Endothelial cell of hepatic sinusoid (primary cell): ENCODE results near the gene SLC66A3.
"Not testable (repeated sequence)": the region's sequence is repeated elsewhere in the genome, so short reads cannot be mapped to it uniquely, and the experiment has no call there.

Experiments used
- in situ Hi-C: cut with HindIII; loops from 2 replicates; pipeline ENCODE4 v1.10.0; 2017; ENCODE audit warnings: low sequenced_read_pairs

Gene SLC66A3

DNA sequence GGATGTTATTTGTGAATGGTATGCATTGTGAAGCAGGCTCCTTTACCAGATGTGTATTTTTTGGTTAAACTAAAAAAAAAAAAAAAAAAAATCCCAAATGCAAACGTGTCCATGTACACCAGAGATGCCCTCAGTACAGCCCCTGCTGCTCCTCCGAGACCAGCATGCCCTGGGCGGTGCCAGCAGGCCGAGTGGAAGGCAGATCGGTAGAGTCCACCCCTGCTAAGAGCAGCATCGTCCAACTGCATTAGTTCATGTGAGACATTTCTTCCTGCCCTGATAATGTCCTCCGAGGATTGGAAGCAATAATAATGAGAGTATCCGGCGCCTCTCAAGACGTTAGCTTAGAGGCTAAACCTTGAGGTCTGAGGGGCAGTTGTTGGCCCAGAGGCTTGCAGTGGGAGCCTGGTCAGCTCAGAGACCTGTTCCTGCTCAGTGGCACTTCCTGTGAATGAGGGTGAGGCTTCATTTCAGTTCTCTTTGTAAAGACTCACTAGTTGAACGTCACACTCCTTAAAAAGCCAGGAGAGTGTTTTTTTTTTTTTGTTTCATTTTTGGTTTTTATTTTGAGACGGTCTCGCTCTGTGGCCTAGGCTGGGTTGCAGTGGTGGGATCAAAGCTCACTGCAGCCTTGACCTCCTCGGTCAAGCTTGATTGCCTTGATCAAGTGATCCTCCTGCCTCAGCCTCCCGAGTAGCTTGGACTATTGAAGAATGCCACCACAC lies 5.6 kb downstream of the SLC66A3 start:
- in situ Hi-C loops = loop anchor here (5.0 kb wide), 1 partner anchor 46 kb away; no protein-coding TSS in a partner anchor

- in situ Hi-C loops = loop anchor here (5.0 kb wide), 1 partner anchor 46 kb away; no protein-coding TSS in a partner anchor
Observed at GRCh38 chr2:11161747-11162146, 6.5 kb downstream of the SLC66A3 start.

DNA sequence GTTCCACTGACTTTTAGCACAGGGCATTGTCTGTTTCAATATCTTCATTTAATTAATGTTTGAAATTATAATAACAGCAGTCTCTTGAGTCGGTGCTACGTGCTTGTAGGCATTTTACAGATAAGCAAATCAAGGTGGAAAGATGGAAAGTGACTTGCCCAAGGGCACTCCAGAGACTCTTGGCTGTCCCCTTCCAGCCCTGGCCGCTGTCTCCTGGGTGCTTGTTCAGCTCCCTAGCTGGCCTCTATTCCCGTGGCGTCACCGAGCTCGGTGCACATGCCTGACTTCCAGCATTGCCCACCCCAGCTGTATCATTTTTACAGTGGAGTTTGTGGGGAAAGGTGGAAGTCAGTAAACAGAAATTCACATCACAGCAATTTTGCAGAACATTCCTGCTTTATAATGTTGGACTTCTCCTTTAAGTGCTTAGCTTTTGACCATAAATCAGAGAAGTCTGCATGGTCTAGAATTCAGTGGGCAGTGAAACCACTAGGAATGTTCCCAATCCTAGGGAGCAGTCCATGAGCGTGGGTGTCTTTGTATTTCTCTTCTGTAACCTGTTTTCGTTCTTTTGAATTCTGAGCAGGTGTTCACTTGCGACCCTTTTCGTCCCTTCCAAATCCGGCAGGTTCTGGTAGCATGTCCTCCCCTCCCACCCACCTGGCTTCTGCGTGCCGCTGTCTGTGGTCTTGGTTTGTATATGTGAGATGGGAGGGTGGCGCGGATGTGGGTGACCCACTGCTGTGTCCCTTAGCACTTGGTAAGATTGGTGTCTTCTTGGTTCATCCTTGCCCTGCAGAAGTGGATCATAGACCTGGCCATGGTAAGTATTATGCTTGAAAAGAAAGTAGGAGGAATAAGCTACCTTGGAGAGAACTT lies 8.4 kb downstream of the SLC66A3 start:
- in situ Hi-C loops = loop anchor here (5.0 kb wide), 1 partner anchor 44 kb away; no protein-coding TSS in a partner anchor

GRCh38 chr2:11165046-11165445 lies 9.8 kb downstream of the SLC66A3 start:
- in situ Hi-C loops = not testable (repeated sequence)

GRCh38 chr2:11166476-11166875 lies 11.2 kb downstream of the SLC66A3 start:
- in situ Hi-C loops = no loop called here

GRCh38 chr2:11168488-11168887 lies 13.2 kb downstream of the SLC66A3 start:
- in situ Hi-C loops = no loop called here

GRCh38 chr2:11169333-11169732 lies 14.1 kb downstream of the SLC66A3 start:
- in situ Hi-C loops = no loop called here

GRCh38 chr2:11174222-11174621 lies 19.0 kb downstream of the SLC66A3 start:
- in situ Hi-C loops = no loop called here

DNA sequence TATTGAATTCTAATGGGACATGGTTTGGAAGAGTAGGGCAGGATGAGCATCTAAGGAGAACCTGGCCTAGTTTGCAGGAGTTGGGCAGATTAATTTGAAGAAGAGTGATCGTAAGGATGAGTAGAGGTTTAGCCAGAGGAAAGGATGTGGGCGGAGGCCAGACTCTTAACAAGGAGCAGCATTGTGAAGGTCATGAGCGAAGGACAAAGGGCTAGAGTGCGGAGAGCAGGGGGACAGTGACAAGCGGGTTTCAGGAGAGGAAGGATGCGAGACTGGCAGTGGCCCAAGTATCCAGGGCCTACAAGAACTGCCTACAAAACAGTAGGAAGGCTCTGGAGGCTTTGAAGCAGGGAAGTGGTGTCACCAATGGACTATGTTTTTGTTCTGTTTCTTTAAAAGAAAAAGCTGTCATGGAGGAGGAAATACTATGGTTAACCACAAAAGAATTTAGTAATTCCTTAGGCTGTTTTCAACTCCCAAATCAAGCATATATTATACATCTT lies 20.1 kb downstream of the SLC66A3 start:
- in situ Hi-C loops = no loop called here

GRCh38 chr2:11177871-11178690 lies 22.8 kb downstream of the SLC66A3 start:
- in situ Hi-C loops = no loop called here

- in situ Hi-C loops = no loop called here
Observed at GRCh38 chr2:11179196-11179595, 23.9 kb downstream of the SLC66A3 start.

- in situ Hi-C loops = no loop called here
Observed at GRCh38 chr2:11179899-11180298, 24.6 kb downstream of the SLC66A3 start.

GRCh38 chr2:11180653-11181052 lies 25.4 kb downstream of the SLC66A3 start:
- in situ Hi-C loops = no loop called here

DNA sequence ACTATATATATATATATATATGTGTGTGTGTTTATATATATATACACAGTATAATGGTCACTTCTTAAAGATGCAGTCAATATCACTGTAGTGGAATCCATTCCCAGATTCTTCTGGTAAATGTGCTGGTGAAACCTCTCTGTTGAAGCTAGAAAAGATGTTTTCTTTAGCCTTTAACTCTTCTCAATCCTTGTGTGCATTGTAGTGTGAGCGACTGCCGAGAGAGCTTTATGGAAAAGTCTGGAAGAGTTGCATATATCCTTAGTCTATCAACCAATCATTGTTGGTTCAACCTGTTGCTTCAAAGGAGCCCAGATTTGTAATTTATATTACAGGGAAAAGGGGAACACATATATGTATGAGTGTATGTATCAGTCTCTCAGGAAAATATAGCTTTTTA lies 27.7 kb downstream of the SLC66A3 start:
- in situ Hi-C loops = no loop called here

DNA sequence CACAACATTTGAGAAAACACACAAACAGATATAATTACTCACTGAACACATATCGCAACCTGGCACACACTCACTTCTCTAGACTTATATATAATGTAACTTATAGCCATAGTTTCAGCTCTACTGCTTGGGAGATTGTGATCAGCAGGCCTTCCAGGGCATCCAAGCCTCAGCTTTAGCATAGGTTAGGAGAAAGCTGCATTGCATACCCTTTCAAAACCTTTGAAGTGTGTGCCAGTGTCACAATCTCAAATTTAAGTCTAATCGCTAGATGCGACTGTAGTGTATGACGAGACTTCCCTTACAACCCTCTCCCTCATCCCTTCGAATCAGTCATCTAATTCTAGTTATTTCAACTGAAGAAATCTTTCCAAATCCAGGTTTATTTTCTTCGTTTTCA lies 30.9 kb downstream of the SLC66A3 start:
- in situ Hi-C loops = no loop called here

- in situ Hi-C loops = no loop called here
Observed at GRCh38 chr2:11187083-11187619, 31.9 kb downstream of the SLC66A3 start.

DNA sequence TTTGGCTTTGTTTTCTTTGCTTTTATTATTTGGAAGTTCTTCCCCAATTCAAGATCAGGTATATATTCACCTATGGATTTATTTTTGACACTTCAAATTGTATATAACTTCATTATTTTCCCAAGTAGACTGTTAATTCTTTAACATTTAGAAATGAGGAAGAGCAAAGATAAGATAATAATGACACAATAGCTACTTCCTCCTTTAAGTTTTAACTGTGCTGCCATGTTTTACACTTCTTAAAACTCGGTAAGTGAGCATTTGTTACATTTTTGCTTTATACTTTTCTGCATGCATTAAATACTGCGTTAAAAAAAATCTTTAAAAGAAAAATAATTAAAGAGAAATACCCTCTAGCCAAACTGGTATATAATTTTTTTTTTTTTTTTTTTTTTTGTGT lies 32.5 kb downstream of the SLC66A3 start:
- in situ Hi-C loops = no loop called here

- in situ Hi-C loops = no loop called here
Observed at GRCh38 chr2:11196246-11196645, 41.0 kb downstream of the SLC66A3 start.

DNA sequence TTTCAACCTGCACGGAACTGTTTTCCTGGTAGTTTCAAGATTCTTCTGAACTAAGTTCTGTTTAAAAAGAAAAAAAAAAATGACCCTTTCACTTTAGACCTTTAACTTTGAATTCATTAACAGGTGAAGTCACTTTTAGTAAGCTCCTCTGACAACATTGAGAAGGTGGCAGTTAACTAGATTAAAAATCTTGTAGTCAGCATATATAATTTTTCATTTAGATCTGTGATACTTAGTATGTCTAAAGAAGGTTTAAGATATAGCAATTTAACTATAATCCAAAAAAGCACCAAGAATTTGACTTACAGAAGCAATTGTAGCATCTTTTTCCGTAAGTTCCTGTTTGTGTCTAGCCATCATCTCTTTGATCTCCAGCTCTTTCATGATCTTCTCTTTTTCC lies 45.4 kb downstream of the SLC66A3 start:
- in situ Hi-C loops = no loop called here

GRCh38 chr2:11201969-11202368 lies 46.7 kb downstream of the SLC66A3 start:
- in situ Hi-C loops = no loop called here

DNA sequence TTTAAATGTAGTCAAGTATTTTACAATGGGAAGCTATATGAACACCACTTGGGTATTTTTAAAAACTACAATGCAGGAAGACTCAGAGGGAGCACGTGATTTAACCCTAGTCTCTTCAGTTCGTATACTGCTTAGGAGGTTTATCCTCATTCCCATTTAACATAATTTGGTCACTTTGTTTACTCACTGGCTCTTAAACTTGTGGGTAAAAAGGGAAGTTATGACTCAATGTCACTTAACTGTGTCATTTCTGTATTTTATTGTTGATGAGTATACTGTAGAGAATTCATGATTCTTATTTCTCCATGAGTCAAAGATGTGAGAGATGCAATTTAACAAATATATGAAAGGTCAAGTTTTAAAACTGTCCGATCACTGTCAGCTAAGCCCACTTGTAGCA lies 48.2 kb downstream of the SLC66A3 start:
- in situ Hi-C loops = no loop called here
